Ovary (tissue), 9 donors: ENCODE measurements around the gene NKX1-1. TPM values are rescaled to one million over a fixed set of nuclear protein-coding genes. Genes with fewer than 3 reads are reported as not detected.

Source experiments
- DNase-seq, 5 donors: peaks; one replicate each; pipeline ENCODE4 v3.0.0-alpha.2; 2019 to 2020
- H3K27ac ChIP-seq, 2 donors: fragments of 200-600 bp; one replicate each; pipeline versions ENCODE4 v1.5.1 to v1.8.0; 2019 to 2022
- H3K27me3 ChIP-seq: fragments of 200-600 bp; one replicate; pipeline ENCODE4 v1.8.0; 2022
- H3K36me3 ChIP-seq: fragments of 200-600 bp; sonication (generic); one replicate; pipeline ENCODE4 v1.5.1; 2019
- H3K4me1 ChIP-seq: one replicate; pipeline ENCODE4 v1.8.1; 2013; ENCODE audit warnings: mild to moderate bottlenecking, moderate library complexity; ENCODE audit not compliant: insufficient read depth
- H3K4me3 ChIP-seq: fragments of 200-600 bp; sonication (generic); one replicate; pipeline ENCODE4 v1.5.1; 2017
- H3K9me3 ChIP-seq, 2 donors: fragments of 200-600 bp in 1 of 2; sonication (generic) in 1 of 2; one replicate each; pipeline versions ENCODE4 v1.5.1 to v1.8.1; 2013 to 2019; ENCODE audit warnings: mild to moderate bottlenecking in 1 of 2, moderate library complexity in 1 of 2
- EP300 ChIP-seq: sonication (generic); formaldehyde crosslinking; IDR thresholded peaks from one replicate; pipeline ENCODE4 v1.6.1; 2017; ENCODE audit warnings: antibody characterized with exemption
- POLR2A ChIP-seq: fragments of 450-650 bp; IDR thresholded peaks from one replicate; pipeline ENCODE4 v1.6.1; 2017; ENCODE audit warnings: antibody characterized with exemption, mild to moderate bottlenecking, moderate library complexity
- WGBS, 3 donors: extraction: QIAGEN DNeasy Blood & Tissue Kit in 1 of 3; methylation state at CpG; one replicate each; pipeline versions ENCODE4 v1.1.5 to v1.1.7; 2013 to 2017; 5-methylcytosine and 5-hydroxymethylcytosine counted together
- intact Hi-C, 4 donors: fragments of 100-400 bp; cut with DNase I; formaldehyde crosslinking; loops; one replicate each; pipeline versions ENCODE4 v1.11.0 to v1.15.1; 2022 to 2023
- polyA plus RNA-seq, 2 donors: library from polyadenylated mRNA; stranded (reverse); fragments of 200-250 nt in 1 of 2; fragments of 350-450 nt in 1 of 2; fragmentation: Illumina TruSeq in 1 of 2; extraction: RNeasy Lipid Tissue Mini Kit (QIAGEN cat#74804) in 1 of 2; gene quantifications; one replicate each; pipeline ENCODE4 v1.2.3, GENCODE V29; 2013 to 2014
- total RNA-seq, 7 donors: library from RNA; depleted of rRNA in 2 of 7; stranded (reverse); fragments of >200 nt in 2 of 7; fragmentation: NEBNext Ultra II Directional in 3 of 7; extraction: Animal tissue kit (Norgen Biotek cat#: 25700) in 3 of 7; gene quantifications; one replicate each; pipeline versions ENCODE4 v1.1.0 to v1.2.4, GENCODE V29; 2016 to 2023
- TF ChIP-seq, protein P1 (sequence below), 3 donors: fragments of 450-650 bp in 2 of 3; fragments of 200-600 bp in 1 of 3; IDR thresholded peaks; one replicate each; pipeline versions ENCODE4 v1.5.1 to v1.8.0; 2016 to 2022; ENCODE audit warnings: antibody characterized with exemption in 3 of 3, mild to moderate bottlenecking in 1 of 3
- donor health status: DM: no; HTN: no; CAD: no; lungs with moderate emphysema.
- donor health status: DM: no; HTN: no; CAD: no.
- donor health status: Bipolar disorder and iron deficiency.
- donor health status: DM: yes; HTN: yes; CAD: no.
- donor health status: DM: no; HTN: no; CAD: no.
- donor health status: DM: yes; HTN: yes; CAD: no.

The NKX1-1 gene
- total and polyA plus RNA-seq, 9 donors: not detected

DNA sequence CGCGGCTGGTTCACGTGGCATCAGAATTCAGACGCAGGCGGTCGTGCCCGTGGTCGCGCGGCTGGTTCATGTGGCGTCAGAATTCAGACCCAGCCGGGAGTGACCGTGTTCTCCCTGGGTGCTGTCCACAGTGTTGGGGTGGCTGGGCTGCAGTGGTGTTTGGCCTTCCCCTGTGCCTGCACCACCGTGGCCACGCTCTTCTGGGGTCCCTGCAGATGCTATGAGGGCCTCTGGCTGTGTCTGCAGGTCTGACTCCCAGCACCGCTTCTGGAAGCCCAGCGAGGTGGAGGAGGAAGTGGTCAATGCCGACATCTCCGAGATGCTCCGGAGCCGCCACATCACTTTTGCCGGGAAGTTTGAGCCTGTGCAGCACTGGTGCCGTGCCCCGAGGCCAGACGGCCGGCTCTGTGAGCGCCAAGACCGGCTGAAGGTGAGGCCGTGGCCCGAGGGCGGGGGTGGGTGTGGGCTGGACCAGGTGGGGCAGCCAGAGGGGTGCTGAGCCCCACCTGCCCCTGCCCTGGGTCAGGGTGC lies 26.4 kb downstream of the NKX1-1 start:
- peak in 2 of 5 donors; percentile 12 to 26 for DNase-seq
- WGBS, 3 donors: 88 to 95% (median 92%) methylated on average over 15 to 31 of the region's 31 CpGs
- intact Hi-C loops: no loop called here

DNA sequence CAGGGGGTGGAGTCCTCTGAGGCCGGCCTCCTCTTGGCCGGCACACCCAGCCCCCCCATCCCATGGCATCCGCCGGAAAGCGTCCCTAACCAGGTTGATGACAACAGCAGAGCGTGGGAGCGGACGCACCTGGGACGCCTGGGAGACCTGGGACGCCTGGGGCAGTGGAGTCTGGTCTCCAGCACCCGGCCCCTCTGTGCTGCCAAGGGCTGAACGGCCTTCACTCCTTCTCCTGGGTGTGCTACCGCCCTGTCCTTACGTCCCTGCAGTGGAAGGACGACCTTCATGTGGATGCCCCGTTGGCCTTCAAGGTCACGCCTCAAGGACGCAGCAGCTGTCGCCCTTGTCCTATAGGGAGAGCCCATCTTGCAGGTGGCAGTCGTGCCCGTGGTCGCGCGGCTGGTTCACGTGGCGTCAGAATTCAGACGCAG lies 26.9 kb downstream of the NKX1-1 start:
- Histone ChIP-seq H3K4me3 (no peak overlapping the region), H3K36me3 (no peaks in the 10 kb centered on the region), H3K9me3 (no peaks in the 10 kb centered on the region), H3K27me3 (no peaks in the 10 kb centered on the region), H3K4me1 (no peaks in the 10 kb centered on the region), H3K27ac (no peak overlapping the region)
- intact Hi-C loops: no loop called here
- 81 to 85% (median 84%) methylated on average over 21 to 27 of the region's 27 CpGs for WGBS, 3 donors
- TF ChIP-seq, protein P1, sequence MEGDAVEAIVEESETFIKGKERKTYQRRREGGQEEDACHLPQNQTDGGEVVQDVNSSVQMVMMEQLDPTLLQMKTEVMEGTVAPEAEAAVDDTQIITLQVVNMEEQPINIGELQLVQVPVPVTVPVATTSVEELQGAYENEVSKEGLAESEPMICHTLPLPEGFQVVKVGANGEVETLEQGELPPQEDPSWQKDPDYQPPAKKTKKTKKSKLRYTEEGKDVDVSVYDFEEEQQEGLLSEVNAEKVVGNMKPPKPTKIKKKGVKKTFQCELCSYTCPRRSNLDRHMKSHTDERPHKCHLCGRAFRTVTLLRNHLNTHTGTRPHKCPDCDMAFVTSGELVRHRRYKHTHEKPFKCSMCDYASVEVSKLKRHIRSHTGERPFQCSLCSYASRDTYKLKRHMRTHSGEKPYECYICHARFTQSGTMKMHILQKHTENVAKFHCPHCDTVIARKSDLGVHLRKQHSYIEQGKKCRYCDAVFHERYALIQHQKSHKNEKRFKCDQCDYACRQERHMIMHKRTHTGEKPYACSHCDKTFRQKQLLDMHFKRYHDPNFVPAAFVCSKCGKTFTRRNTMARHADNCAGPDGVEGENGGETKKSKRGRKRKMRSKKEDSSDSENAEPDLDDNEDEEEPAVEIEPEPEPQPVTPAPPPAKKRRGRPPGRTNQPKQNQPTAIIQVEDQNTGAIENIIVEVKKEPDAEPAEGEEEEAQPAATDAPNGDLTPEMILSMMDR (IDR thresholded peaks at IDR 0.05): no peak
- TF ChIP-seq POLR2A (no peak), EP300 (no peak)
- DNase-seq: peak in 1 of 5 donors; percentile 21

More for the DNA sequence above, 26.4 kb downstream of the NKX1-1 start:
- TF ChIP-seq POLR2A (no peak), EP300 (no peak)
- TF ChIP-seq, protein P1 (IDR thresholded peaks at IDR 0.05): no peak
- Histone ChIP-seq H3K9me3 (no peaks in the 10 kb centered on the region), H3K4me3 (no peak overlapping the region), H3K4me1 (no peaks in the 10 kb centered on the region), H3K36me3 (no peaks in the 10 kb centered on the region), H3K27me3 (no peaks in the 10 kb centered on the region), H3K27ac (no peak overlapping the region)

DNA sequence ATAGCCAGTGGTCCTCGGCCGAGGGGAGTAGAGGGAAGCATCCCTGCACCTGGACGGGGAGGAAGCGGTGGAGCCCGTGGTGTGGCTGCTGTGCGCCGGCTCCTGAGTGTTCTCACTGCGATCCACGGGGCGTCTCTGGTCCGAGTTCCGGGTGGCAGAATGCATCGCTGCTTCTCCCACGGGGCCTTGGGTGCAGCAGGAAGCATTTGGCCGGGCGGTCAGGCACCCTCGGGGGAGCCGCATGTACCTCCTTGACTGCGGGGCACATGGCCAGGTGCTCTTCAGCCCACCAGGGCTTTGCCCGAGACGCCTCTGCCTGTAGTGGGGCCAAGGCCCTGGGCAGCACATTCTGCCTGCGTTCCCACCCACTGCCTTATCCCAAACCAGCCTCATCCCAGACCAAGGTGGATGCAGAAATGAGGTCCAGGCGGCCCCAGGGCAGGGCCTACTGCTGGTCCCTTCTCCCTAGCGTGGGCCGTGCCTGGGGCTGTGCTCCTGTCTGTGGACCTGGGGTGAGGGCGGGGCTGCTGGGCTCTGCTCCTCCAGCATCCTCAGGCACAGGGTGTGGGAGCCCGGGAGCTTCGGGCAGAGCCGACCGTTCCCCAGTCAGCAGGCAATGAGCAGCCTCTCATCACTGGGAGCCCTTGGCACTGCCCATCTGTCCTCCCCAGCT lies 27.5 kb downstream of the NKX1-1 start:
- TF ChIP-seq, protein P1 (IDR thresholded peaks at IDR 0.05): no peak
- TF ChIP-seq POLR2A (no peak), EP300 (no peak)
- Histone ChIP-seq H3K27me3 (no peaks in the 10 kb centered on the region), H3K4me3 (no peak overlapping the region), H3K27ac (no peak overlapping the region), H3K9me3 (no peaks in the 10 kb centered on the region), H3K4me1 (no peaks in the 10 kb centered on the region), H3K36me3 (no peaks in the 10 kb centered on the region)
- 89 to 94% (median 91%) methylated on average over 21 to 30 of the region's 30 CpGs for WGBS, 3 donors
- intact Hi-C loops: no loop called here
- DNase-seq: peak in 2 of 5 donors; percentile 15 to 29

- WGBS, 3 donors: 88 to 90% (median 89%) methylated on average over 19 of the region's 19 CpGs
- H3K27me3 ChIP-seq: no peaks in the 10 kb centered on the region
- intact Hi-C loops: no loop called here
- no peaks in the 10 kb centered on the region for H3K4me1 ChIP-seq
- H3K27ac ChIP-seq: no peak overlapping the region
- TF ChIP-seq EP300 (no peak), POLR2A (no peak)
- TF ChIP-seq, protein P1 (IDR thresholded peaks at IDR 0.05): no peak
- H3K4me3 ChIP-seq: no peak overlapping the region
- H3K9me3 ChIP-seq: no peaks in the 10 kb centered on the region
- H3K36me3 ChIP-seq: no peaks in the 10 kb centered on the region
- peak in 2 of 5 donors; percentile 18 to 31 for DNase-seq
These were observed 28.5 kb downstream of the NKX1-1 start for GRCh38 chr4:1377606-1378261.
